HG03457 (cell line): ENCODE results near the gene BDH2.

Source experiments
- ATAC-seq: cut with Tn5 transposase; IDR thresholded peaks from one replicate; pipeline ENCODE4 v1.9.1; 2021; ENCODE audit warnings: moderate number of reproducible peaks; ENCODE audit not compliant: unreplicated experiment

The BDH2 gene

DNA sequence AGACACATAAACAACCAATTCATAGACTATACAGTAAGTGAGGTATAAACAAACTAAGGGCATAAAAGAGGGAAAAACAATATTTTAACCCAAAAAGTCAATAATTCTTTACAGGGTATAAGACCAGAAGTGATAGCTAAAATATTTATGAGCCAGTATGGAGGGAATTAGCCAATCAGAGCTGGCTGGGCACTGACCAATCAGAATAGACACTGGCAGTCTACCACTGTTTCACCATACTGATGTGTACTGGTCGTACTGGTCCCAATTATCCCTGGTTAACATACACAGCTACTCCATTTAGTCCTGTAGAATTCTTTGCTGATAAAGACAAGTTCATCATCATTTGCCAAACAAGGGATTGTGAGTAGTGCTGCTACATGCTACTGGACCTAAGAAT is 70.3 kb downstream of the BDH2 start:
- ATAC-seq, result no peak
